GM19324 (cell line): Measurements from ENCODE around the gene FMNL1.

ENCODE experiments used
- ATAC-seq: cut with Tn5 transposase; IDR thresholded peaks from one replicate; pipeline ENCODE4 v1.9.1; 2021; ENCODE audit warnings: mild to moderate bottlenecking, moderate library complexity; ENCODE audit not compliant: unreplicated experiment, low FRiP score

The FMNL1 gene

GRCh38 chr17:45296003-45296832, 74.5 kb downstream of the FMNL1 start:
- ATAC-seq = no peak

DNA sequence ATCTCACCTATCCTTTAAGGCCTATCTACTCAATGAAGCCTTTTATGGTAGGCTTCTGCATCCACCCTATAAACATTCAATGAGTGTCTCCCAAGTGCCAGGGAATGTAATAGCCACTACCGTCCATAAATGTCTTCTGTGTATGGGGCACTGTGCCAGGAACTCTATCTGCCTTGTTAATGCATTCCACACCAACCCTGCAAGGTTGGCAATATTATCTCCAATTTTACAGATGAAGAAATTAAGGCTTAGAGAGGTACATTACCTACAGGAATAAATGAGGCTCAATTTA, 75.1 kb downstream of the FMNL1 start:
- no peak for ATAC-seq
